DMS79 (cell line): ENCODE data around the gene HOXB6.

Experiments
- DNase-seq: peaks from one replicate; lab custom pipeline; 2025; lab: John Stamatoyannopoulos, UW

HOXB6 gene

GRCh38 chr17:48604770-48605329, at the start of gene HOXB6:
HOXB6 (minus strand) TSS chr17:48604986; CDS start chr17:48598150, 6,836 bp downstream.
- DNase-seq = no peak

- no peak for DNase-seq
Measured at GRCh38 chr17:48649741-48650140, 45.0 kb upstream of the HOXB6 start.

- DNase-seq = no peak
Measured at GRCh38 chr17:48647963-48648245, 43.1 kb upstream of the HOXB6 start.

- DNase-seq = peak; percentile 57
Measured at GRCh38 chr17:48647103-48647962, 42.5 kb upstream of the HOXB6 start.

GRCh38 chr17:48646183-48647102, 41.7 kb upstream of the HOXB6 start:
- peak; percentile 45 for DNase-seq

- DNase-seq = no peak
Measured at GRCh38 chr17:48645639-48646182, 40.9 kb upstream of the HOXB6 start.

- DNase-seq = no peak
Measured at GRCh38 chr17:48644910-48645557, 40.2 kb upstream of the HOXB6 start.

- DNase-seq = no peak
Measured at GRCh38 chr17:48644159-48644558, 39.4 kb upstream of the HOXB6 start.

GRCh38 chr17:48643697-48644012, 38.9 kb upstream of the HOXB6 start:
- no peak for DNase-seq

- no peak for DNase-seq
Measured at GRCh38 chr17:48642843-48643696, 38.3 kb upstream of the HOXB6 start.

GRCh38 chr17:48642059-48642842, 37.5 kb upstream of the HOXB6 start:
- DNase-seq = no peak

GRCh38 chr17:48641541-48642058, 36.8 kb upstream of the HOXB6 start:
- no peak for DNase-seq

GRCh38 chr17:48640858-48641180, 36.0 kb upstream of the HOXB6 start:
- no peak for DNase-seq

- no peak for DNase-seq
Measured at GRCh38 chr17:48639982-48640857, 35.4 kb upstream of the HOXB6 start.

- no peak for DNase-seq
Measured at GRCh38 chr17:48639136-48639535, 34.4 kb upstream of the HOXB6 start.

- no peak for DNase-seq
Measured at GRCh38 chr17:48637323-48638260, 32.8 kb upstream of the HOXB6 start.

- no peak for DNase-seq
Measured at GRCh38 chr17:48636177-48637018, 31.6 kb upstream of the HOXB6 start.
